NCI-H1694 (cell line): ENCODE results near the gene RAPGEF1.
"Not testable (repeated sequence)": the region's sequence is repeated elsewhere in the genome, so short reads cannot be mapped to it uniquely, and the experiment has no call there.

Experiments
- DNase-seq: peaks from one replicate; lab custom pipeline; 2025; lab: John Stamatoyannopoulos, UW

The RAPGEF1 gene

GRCh38 chr9:131670247-131671132 is 69.4 kb downstream of the RAPGEF1 start:
- no peak for DNase-seq

- no peak for DNase-seq
These were observed 70.4 kb downstream of the RAPGEF1 start for GRCh38 chr9:131669269-131670157.

GRCh38 chr9:131668439-131669268 is 71.2 kb downstream of the RAPGEF1 start:
- DNase-seq, result no peak

GRCh38 chr9:131668057-131668438 is 71.8 kb downstream of the RAPGEF1 start:
- no peak for DNase-seq

- DNase-seq, result no peak
These were observed 72.3 kb downstream of the RAPGEF1 start for GRCh38 chr9:131667576-131667975.

- no peak for DNase-seq
These were observed 73.1 kb downstream of the RAPGEF1 start for GRCh38 chr9:131666774-131667173.

- DNase-seq, result no peak
These were observed 73.8 kb downstream of the RAPGEF1 start for GRCh38 chr9:131666029-131666428.

- DNase-seq, result no peak
These were observed 76.6 kb downstream of the RAPGEF1 start for GRCh38 chr9:131663288-131663687.

GRCh38 chr9:131662289-131662621 is 77.6 kb downstream of the RAPGEF1 start:
- not testable (repeated sequence) for DNase-seq

GRCh38 chr9:131661568-131662288 is 78.1 kb downstream of the RAPGEF1 start:
- no peak for DNase-seq

- DNase-seq, result no peak
These were observed 79.1 kb downstream of the RAPGEF1 start for GRCh38 chr9:131660466-131661405.

GRCh38 chr9:131658377-131659129 is 81.3 kb downstream of the RAPGEF1 start:
- DNase-seq, result no peak

- DNase-seq, result no peak
These were observed 81.9 kb downstream of the RAPGEF1 start for GRCh38 chr9:131657940-131658339.

- DNase-seq, result no peak
These were observed 82.4 kb downstream of the RAPGEF1 start for GRCh38 chr9:131657456-131657855.

GRCh38 chr9:131657037-131657377 is 82.9 kb downstream of the RAPGEF1 start:
- DNase-seq, result no peak

GRCh38 chr9:131656356-131657036 is 83.4 kb downstream of the RAPGEF1 start:
- DNase-seq, result no peak

- not testable (repeated sequence) for DNase-seq
These were observed 85.5 kb downstream of the RAPGEF1 start for GRCh38 chr9:131654369-131654768.

- no peak for DNase-seq
These were observed 88.3 kb downstream of the RAPGEF1 start for GRCh38 chr9:131651599-131651998.

- DNase-seq, result no peak
These were observed 88.7 kb downstream of the RAPGEF1 start for GRCh38 chr9:131651160-131651559.
